ENCODE results near the gene DNAJC11.

GRCh38 chr1:6592441-6592840 is 109.2 kb downstream of the DNAJC11 start:
- no peak for TF ChIP-seq RAD21 (IDR thresholded peaks at IDR 0.05; ENCODE audit: low read length)
- no peak for TF ChIP-seq YY1 (IDR thresholded peaks at IDR 0.05; ENCODE audit: low read depth)
- TF ChIP-seq TAF1 (IDR thresholded peaks at IDR 0.05; ENCODE audit: borderline replicate concordance, low read depth, low read length), result no peak
- no peak for TF ChIP-seq CTCF (IDR thresholded peaks at IDR 0.05)
- no peak for TF ChIP-seq POLR2AphosphoS5 (IDR thresholded peaks at IDR 0.05; ENCODE audit: low read depth, low read length)

Measured in SK-N-SH (cell line).